Cerebellar cortex (tissue), 1 donor: ENCODE results near the gene CFAP100.
A peak's percentile ranks its signal among the peaks of the same experiment; 100 is the strongest.

Experiments used
- DNase-seq: peaks from one replicate; pipeline ENCODE4 v3.0.0-alpha.2; 2015; ENCODE audit warnings: low spot score

The CFAP100 gene

GRCh38 chr3:126442094-126442855 lies 47.6 kb downstream of the CFAP100 start:
- DNase-seq, result no peak

DNA sequence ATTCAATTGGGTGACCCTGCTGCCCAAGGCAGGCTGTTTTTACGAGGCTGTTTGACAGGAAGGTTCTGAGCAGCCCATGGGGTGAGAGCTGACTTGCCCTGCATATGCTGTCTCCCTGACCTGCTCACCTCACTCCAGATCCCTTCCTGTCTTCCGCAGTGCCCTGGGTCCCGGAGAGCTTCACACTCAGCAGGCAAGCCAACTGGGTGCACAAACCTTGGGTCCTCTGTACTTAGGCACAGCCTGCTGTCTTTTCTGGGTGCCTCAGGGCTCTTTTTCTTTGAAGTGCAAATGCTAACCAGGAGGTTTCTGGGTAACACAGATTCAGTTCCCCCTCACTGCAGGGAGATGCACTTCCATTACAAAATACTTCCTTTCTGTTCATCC lies 48.1 kb downstream of the CFAP100 start:
- DNase-seq, result no peak

GRCh38 chr3:126445506-126445905 lies 50.8 kb downstream of the CFAP100 start:
- no peak for DNase-seq

DNA sequence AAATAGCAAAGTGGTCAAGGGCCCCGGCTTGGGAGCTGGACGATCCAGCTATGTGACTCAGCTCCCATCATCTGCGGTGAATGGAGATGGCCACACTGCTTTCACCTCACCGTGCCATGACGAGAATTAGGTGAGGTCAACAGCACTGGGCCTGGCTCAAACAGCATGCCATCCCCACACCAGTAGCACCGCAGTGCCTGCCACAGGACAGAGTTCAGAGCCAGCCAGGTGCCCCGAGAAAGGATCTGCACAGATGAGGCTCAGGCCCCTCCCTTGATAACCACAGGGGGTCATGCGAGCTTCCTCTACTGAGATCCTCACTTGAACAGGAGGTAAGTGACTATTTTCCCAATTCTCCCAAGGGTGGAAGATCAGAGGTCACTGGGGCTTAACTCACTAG lies 51.6 kb downstream of the CFAP100 start:
- DNase-seq, result no peak

GRCh38 chr3:126446791-126447190 lies 52.1 kb downstream of the CFAP100 start:
- DNase-seq, result no peak

GRCh38 chr3:126447456-126448106 lies 52.9 kb downstream of the CFAP100 start:
- no peak for DNase-seq

- DNase-seq, result no peak
Observed at GRCh38 chr3:126448136-126448892, 53.6 kb downstream of the CFAP100 start.

DNA sequence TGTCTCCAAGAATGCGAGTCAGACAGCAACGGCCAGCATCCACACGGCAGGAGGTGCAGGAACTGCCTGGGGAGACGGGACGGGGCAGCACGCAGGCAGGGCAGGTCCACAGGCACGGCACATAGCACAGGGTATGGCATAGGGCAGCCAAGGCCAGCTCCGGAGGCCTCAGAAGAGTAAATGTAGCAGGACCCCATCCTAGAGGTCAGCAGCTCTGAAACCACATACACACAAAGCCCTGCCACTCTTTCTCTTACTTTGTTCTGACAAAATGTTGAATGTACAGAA lies 54.1 kb downstream of the CFAP100 start:
- no peak for DNase-seq

DNA sequence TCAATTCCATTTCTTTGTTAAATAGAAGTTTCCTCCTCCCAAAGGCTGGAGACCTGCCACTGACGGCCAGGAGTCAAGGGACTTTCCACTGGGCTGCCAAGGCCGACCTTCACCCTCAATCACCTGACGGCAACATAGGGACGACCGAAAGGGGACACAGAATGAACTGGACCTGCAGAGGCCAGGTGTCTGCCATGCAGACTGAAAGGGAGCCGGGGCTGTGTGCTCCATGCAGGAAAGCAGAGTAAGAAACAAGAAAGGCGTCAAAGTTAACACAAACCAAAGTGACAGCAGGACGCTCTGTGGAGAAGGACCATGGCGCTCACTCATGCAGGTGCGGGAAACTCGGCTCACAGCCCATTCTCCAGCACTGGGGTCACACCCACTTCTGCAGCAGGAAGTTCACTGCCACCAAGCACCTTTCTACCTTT lies 54.9 kb downstream of the CFAP100 start:
- no peak for DNase-seq

DNA sequence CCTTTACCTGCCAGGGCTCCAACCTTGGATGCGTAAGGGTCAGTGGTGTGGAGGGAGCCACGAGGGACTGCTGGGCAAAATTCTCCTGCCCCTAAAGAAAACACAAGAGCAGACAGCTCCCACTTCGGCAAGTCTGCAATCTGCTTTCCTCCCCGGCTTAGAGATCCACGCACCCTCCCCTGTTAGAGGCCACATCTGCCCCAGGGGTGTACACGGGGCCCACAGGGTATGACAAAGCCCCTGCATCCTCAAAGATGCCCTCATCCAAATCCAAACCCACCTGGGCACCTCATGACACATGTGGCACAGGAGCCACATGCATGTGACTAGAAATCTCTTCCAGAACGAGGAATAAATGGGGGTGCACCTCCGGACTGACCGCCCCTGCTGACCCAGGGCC lies 55.5 kb downstream of the CFAP100 start:
- DNase-seq, result no peak

DNA sequence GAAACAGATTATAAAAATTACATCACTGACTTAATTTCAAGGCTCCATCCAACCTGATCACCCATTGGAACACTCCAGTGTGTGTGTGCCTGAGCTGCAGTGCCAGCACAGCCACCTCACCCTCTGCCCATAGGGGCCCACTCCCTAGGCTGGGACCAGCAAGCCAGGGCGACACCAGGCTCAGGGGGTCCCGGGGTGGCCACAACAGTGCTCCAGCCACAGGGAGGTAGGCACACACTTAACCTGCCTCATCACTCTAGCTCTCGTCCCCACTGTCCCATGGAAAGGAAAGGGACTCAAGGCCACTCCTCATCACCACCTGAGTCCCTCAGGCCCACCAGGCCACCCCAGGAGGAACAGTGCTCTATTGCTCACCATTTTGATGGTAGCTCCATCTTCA lies 56.0 kb downstream of the CFAP100 start:
- DNase-seq, result no peak

GRCh38 chr3:126451511-126451910 lies 56.8 kb downstream of the CFAP100 start:
- no peak for DNase-seq

- peak; percentile 28 for DNase-seq
Observed at GRCh38 chr3:126452213-126452612, 57.5 kb downstream of the CFAP100 start.

DNA sequence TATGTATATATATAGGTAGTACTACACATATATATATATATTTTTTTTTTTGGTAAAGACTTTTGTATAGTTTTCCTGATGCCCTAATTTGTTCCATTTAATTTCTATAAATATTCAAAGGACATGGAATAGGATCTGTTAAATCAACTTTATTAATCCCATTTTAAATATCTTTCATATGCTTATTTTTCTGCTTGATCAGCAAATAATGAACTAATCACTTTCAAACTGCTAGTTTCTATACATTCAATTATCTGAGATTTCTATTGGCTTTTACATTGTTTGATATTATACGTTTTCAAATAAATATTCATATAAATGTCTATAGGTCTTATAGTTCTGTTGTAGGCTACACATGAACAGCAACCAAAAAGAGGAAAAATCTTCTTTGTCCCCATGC lies 59.3 kb downstream of the CFAP100 start:
- DNase-seq, result no peak

- no peak for DNase-seq
Observed at GRCh38 chr3:126454437-126455198, 59.9 kb downstream of the CFAP100 start.

GRCh38 chr3:126456211-126456610 lies 61.5 kb downstream of the CFAP100 start:
- DNase-seq, result no peak

- DNase-seq, result no peak
Observed at GRCh38 chr3:126456766-126457388, 62.2 kb downstream of the CFAP100 start.

DNA sequence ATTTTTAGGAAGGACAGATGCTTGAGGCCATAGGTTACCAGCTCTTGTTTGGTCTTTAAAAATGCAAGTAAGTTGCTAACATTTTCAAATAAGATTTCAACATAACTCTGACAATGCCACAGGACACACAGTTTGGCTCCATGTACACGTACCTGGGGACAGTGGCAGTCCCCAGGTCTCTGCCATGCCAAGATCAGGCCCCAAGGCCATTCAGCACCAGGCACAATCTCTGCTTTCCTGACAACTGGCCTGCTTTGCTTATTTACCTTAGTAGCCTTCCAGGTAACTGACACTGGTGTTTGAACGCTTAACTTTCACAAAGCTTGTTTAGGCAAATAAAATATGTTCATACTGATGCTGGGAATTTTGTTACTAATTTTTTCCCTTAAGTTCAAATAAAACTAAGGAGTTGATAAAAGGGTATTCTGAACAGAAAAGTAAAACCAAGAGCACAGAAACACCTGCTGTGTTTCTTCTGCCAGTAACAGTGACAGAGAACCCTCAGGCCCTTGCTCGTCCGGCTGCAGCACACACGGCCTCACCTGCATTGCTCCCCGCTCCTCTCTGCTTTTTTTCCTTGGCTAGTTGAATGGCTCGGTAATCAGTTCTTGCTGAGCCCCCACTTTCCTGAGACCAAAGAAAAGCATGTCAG lies 64.5 kb downstream of the CFAP100 start:
- DNase-seq, result no peak

GRCh38 chr3:126459763-126460127 lies 65.0 kb downstream of the CFAP100 start:
- no peak for DNase-seq

GRCh38 chr3:126460381-126460780 lies 65.7 kb downstream of the CFAP100 start:
- no peak for DNase-seq

DNA sequence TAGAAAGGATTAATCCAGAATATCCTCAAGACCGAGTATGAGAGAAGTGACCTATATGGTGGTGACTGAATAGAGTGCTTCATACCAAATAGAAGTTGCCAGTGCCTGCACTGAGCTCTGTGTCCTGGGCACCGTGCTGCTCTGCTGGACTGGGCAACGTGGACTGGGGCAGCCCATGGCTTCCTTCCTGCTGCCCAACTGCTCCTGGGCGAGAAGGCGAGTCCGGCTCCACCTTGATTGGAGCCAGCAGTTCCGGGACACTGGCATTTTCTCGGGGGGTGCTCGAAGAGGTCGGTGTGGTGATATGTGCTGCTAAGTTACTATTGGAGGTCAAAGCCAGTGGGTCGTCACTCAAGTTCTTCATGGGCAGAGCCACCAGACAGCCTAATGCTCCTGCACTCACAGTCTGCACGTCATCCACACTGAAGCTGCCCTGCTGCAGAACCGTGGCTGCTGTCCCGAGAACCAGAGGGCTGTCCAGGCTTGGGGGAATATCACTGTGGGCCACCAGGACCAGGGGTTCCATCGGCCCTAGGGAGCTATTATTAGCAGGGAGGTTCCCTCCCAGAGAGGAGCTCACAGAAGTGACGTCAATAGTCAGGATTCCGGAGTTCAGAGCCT lies 66.9 kb downstream of the CFAP100 start:
- DNase-seq, result no peak
